GM23338 (cell line): ENCODE results near the gene SGCB. TPM values are rescaled to one million over a fixed set of nuclear protein-coding genes. Genes with fewer than 3 reads are reported as not detected.

Experiments used
- ATAC-seq: fragments of 200-7000 bp; cut with Tn5 transposase; 3 replicates; pipeline ENCODE4 v1.9.1; 2020
- DNase-seq: peaks from one replicate; pipeline ENCODE4 v3.0.0-alpha.2; 2015; ENCODE audit warnings: low spot score
- H2AFZ ChIP-seq: fragments of 200-600 bp; sonication (generic); 2 replicates; pipeline ENCODE4 v1.8.0; 2016; ENCODE audit warnings: antibody characterized with exemption, mild to moderate bottlenecking, moderate library complexity
- H3F3A ChIP-seq: fragments of 200-600 bp; sonication (generic); replicated peaks from 2 replicates; pipeline ENCODE4 v1.8.0; 2017; ENCODE audit warnings: antibody characterized with exemption, mixed run types, low read depth
- H3K27ac ChIP-seq: fragments of 200-600 bp; sonication (generic); 2 replicates; pipeline ENCODE4 v1.6.1; 2016; ENCODE audit warnings: low read depth
- H3K27me3 ChIP-seq: fragments of 200-600 bp; sonication (generic); 2 replicates; pipeline ENCODE4 v1.8.0; 2016; ENCODE audit warnings: mild to moderate bottlenecking, mixed run types, moderate library complexity; ENCODE audit not compliant: insufficient read depth
- H3K36me3 ChIP-seq: fragments of 200-600 bp; sonication (generic); 2 replicates; pipeline ENCODE4 v1.8.0; 2016; ENCODE audit warnings: mild to moderate bottlenecking; ENCODE audit not compliant: insufficient read depth
- H3K4me1 ChIP-seq: fragments of 200-600 bp; sonication (generic); 2 replicates; pipeline ENCODE4 v1.8.0; 2016; ENCODE audit warnings: mild to moderate bottlenecking, moderate library complexity; ENCODE audit not compliant: insufficient read depth
- H3K4me2 ChIP-seq: fragments of 200-600 bp; sonication (generic); 2 replicates; pipeline ENCODE4 v1.7.1; 2017; ENCODE audit warnings: mixed run types
- H3K4me3 ChIP-seq: fragments of 200-600 bp; sonication (generic); 2 replicates; pipeline ENCODE4 v1.6.1; 2016; ENCODE audit warnings: mixed run types
- H3K79me2 ChIP-seq: fragments of 200-600 bp; sonication (generic); replicated peaks from 2 replicates; pipeline ENCODE4 v1.8.0; 2017; ENCODE audit warnings: mild to moderate bottlenecking; ENCODE audit not compliant: insufficient read depth
- H3K9me2 ChIP-seq: fragments of 200-600 bp; sonication (generic); 2 replicates; pipeline ENCODE4 v1.8.0; 2017; ENCODE audit not compliant: insufficient read depth
- H4K20me1 ChIP-seq: fragments of 200-600 bp; sonication (generic); replicated peaks from 2 replicates; pipeline ENCODE4 v1.8.0; 2017; ENCODE audit warnings: mild to moderate bottlenecking; ENCODE audit not compliant: insufficient read depth
- H3K27ac Mint-ChIP-seq: 2 replicates; pipeline ENCODE4 v1.8.0; 2020; ENCODE audit warnings: inconsistent platforms, mild to moderate bottlenecking, moderate library complexity, mixed read lengths
- H3K27me3 Mint-ChIP-seq: 3 replicates; pipeline ENCODE4 v1.8.0; 2022; ENCODE audit warnings: low read depth, mild to moderate bottlenecking, moderate library complexity, mixed read lengths, inconsistent platforms; ENCODE audit not compliant: insufficient read depth, poor library complexity
- H3K36me3 Mint-ChIP-seq: 3 replicates; pipeline ENCODE4 v1.8.0; 2021; ENCODE audit warnings: low read depth, mild to moderate bottlenecking, inconsistent platforms, moderate library complexity, mixed read lengths
- H3K4me1 Mint-ChIP-seq: 3 replicates; pipeline ENCODE4 v1.8.0; 2020; ENCODE audit warnings: mild to moderate bottlenecking, inconsistent platforms, mixed read lengths
- H3K4me3 Mint-ChIP-seq: 3 replicates; pipeline ENCODE4 v1.8.0; 2021; ENCODE audit warnings: moderate library complexity, mild to moderate bottlenecking, inconsistent platforms, mixed read lengths
- H3K9me3 Mint-ChIP-seq: 3 replicates; pipeline ENCODE4 v1.8.0; 2020; ENCODE audit warnings: moderate library complexity, mild to moderate bottlenecking, inconsistent platforms, mixed read lengths
- EZH2 ChIP-seq: fragments of 200-600 bp; sonication (generic); IDR thresholded peaks from one replicate; pipeline ENCODE4 v1.8.0; 2017; ENCODE audit warnings: antibody characterized with exemption, mild to moderate bottlenecking, low read depth; ENCODE audit not compliant: unreplicated experiment
- EZH2phosphoT487 ChIP-seq: fragments of 200-600 bp; sonication (generic); IDR thresholded peaks from one replicate; pipeline ENCODE4 v1.8.1; 2018; ENCODE audit warnings: antibody characterized with exemption; ENCODE audit not compliant: unreplicated experiment
- JUNB ChIP-seq: IDR thresholded peaks from one replicate; pipeline ENCODE4 v1.6.1; 2016; ENCODE audit warnings: antibody characterized with exemption; ENCODE audit not compliant: unreplicated experiment
- STAT1 ChIP-seq: IDR thresholded peaks from one replicate; pipeline ENCODE4 v1.6.1; 2016; ENCODE audit warnings: antibody characterized with exemption; ENCODE audit not compliant: unreplicated experiment
- ZNF331 ChIP-seq: fragments of 250-450 bp; sonication (Bioruptor Pico); IDR thresholded peaks from 2 replicates; pipeline ENCODE4 v1.5.0; 2020; ENCODE audit warnings: low read depth, mild to moderate bottlenecking, moderate library complexity
- polyA plus RNA-seq: library from polyadenylated mRNA; unstranded; fragments of >200 nt; fragmentation: Nextera tagmentation; extraction: Ambion mirVana; gene quantifications from 2 replicates; pipeline ENCODE4 v1.2.1, GENCODE V29; 2016
- total RNA-seq: library from RNA; depleted of rRNA; stranded (reverse); fragments of >200 nt; shearing (Covaris generic); gene quantifications from 2 replicates; pipeline ENCODE4 v1.2.3, GENCODE V29; 2014
- TF ChIP-seq, protein P1 (sequence below): fragments of 250-450 bp; sonication (Bioruptor Pico); IDR thresholded peaks from 2 replicates; pipeline ENCODE4 v1.5.0; 2020; ENCODE audit warnings: mild to moderate bottlenecking, moderate library complexity
- TF ChIP-seq, protein P2 (sequence below): IDR thresholded peaks from one replicate; pipeline ENCODE4 v1.6.1; 2018; ENCODE audit warnings: antibody characterized with exemption; ENCODE audit not compliant: unreplicated experiment
- TF ChIP-seq, protein P3 (sequence below), 2 experiments: fragments of 200-600 bp in 1 of 2; sonication (generic) in 1 of 2; conservative IDR thresholded peaks; 2 replicates each; pipeline versions ENCODE4 v1.5.1 to v1.6.1; 2016 to 2017; ENCODE audit warnings: antibody characterized with exemption in 2 of 2, low read depth in 2 of 2, mild to moderate bottlenecking in 2 of 2, moderate library complexity in 1 of 2

The SGCB gene
- total and polyA plus RNA-seq, 2 experiments from 2014 or later, result 11.8 to 19.6 TPM

DNA sequence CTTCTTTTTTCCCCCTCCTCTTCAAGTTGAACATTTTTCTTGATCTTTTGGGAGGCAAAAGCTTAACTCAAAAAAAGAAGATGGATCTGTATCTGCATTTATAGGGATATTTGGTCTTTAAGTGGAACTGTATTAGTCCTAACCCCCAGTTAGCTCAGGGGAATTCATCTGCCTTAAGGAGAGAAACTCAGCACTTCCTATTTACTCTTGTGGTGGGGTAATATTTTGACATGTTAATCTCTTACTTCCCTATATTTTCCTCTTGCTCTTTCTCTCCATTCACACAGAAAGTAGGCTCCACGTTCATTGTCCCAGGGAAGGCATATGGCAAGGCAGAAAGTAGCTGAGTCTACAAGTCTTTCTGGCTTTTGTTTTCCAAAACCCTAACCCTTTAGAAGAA, 23.2 kb downstream of the SGCB start:
- Histone ChIP-seq H3K4me3 (no peak overlapping the region), H3K79me2 (no peaks in the 10 kb centered on the region), H4K20me1 (no peaks in the 10 kb centered on the region), H3F3A (no peaks in the 10 kb centered on the region), H3K4me2 (no peak overlapping the region), H3K36me3 (no peaks in the 10 kb centered on the region), H2AFZ (peak overlapping the region; percentile 61; the same call in 1 of the 2 replicates), H3K27me3 (no peaks in the 10 kb centered on the region), H3K9me2 (no peaks in the 10 kb centered on the region), H3K27ac (no peak overlapping the region), H3K4me1 (no peaks in the 10 kb centered on the region)
- Mint-ChIP-seq H3K36me3 (no peaks in the 10 kb centered on the region), H3K9me3 (no peaks in the 10 kb centered on the region), H3K27me3 (no peaks in the 10 kb centered on the region), H3K27ac (peak overlapping the region; percentile 56), H3K4me1 (peaks cover 5% of the 10 kb centered on the region; the same call in 2 of the 3 replicates), H3K4me3 (no peak overlapping the region)
- DNase-seq (no peak), ATAC-seq (no peak; the same call in 2 of the 3 replicates)
- TF ChIP-seq JUNB, result no peak
- TF ChIP-seq EZH2, result no peak
- no peak for TF ChIP-seq EZH2phosphoT487
- TF ChIP-seq STAT1, result no peak
- TF ChIP-seq, protein P1, sequence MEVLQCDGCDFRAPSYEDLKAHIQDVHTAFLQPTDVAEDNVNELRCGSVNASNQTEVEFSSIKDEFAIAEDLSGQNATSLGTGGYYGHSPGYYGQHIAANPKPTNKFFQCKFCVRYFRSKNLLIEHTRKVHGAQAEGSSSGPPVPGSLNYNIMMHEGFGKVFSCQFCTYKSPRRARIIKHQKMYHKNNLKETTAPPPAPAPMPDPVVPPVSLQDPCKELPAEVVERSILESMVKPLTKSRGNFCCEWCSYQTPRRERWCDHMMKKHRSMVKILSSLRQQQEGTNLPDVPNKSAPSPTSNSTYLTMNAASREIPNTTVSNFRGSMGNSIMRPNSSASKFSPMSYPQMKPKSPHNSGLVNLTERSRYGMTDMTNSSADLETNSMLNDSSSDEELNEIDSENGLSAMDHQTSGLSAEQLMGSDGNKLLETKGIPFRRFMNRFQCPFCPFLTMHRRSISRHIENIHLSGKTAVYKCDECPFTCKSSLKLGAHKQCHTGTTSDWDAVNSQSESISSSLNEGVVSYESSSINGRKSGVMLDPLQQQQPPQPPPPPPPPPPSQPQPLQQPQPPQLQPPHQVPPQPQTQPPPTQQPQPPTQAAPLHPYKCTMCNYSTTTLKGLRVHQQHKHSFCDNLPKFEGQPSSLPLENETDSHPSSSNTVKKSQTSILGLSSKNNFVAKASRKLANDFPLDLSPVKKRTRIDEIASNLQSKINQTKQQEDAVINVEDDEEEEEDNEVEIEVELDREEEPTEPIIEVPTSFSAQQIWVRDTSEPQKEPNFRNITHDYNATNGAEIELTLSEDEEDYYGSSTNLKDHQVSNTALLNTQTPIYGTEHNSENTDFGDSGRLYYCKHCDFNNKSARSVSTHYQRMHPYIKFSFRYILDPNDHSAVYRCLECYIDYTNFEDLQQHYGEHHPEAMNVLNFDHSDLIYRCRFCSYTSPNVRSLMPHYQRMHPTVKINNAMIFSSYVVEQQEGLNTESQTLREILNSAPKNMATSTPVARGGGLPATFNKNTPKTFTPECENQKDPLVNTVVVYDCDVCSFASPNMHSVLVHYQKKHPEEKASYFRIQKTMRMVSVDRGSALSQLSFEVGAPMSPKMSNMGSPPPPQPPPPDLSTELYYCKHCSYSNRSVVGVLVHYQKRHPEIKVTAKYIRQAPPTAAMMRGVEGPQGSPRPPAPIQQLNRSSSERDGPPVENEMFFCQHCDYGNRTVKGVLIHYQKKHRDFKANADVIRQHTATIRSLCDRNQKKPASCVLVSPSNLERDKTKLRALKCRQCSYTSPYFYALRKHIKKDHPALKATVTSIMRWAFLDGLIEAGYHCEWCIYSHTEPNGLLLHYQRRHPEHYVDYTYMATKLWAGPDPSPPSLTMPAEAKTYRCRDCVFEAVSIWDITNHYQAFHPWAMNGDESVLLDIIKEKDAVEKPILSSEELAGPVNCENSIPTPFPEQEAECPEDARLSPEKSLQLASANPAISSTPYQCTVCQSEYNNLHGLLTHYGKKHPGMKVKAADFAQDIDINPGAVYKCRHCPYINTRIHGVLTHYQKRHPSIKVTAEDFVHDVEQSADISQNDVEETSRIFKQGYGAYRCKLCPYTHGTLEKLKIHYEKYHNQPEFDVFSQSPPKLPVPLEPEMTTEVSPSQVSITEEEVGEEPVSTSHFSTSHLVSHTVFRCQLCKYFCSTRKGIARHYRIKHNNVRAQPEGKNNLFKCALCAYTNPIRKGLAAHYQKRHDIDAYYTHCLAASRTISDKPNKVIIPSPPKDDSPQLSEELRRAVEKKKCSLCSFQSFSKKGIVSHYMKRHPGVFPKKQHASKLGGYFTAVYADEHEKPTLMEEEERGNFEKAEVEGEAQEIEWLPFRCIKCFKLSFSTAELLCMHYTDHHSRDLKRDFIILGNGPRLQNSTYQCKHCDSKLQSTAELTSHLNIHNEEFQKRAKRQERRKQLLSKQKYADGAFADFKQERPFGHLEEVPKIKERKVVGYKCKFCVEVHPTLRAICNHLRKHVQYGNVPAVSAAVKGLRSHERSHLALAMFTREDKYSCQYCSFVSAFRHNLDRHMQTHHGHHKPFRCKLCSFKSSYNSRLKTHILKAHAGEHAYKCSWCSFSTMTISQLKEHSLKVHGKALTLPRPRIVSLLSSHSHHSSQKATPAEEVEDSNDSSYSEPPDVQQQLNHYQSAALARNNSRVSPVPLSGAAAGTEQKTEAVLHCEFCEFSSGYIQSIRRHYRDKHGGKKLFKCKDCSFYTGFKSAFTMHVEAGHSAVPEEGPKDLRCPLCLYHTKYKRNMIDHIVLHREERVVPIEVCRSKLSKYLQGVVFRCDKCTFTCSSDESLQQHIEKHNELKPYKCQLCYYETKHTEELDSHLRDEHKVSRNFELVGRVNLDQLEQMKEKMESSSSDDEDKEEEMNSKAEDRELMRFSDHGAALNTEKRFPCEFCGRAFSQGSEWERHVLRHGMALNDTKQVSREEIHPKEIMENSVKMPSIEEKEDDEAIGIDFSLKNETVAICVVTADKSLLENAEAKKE (CRISPR knock-in tag), result no peak
- TF ChIP-seq, protein P2, sequence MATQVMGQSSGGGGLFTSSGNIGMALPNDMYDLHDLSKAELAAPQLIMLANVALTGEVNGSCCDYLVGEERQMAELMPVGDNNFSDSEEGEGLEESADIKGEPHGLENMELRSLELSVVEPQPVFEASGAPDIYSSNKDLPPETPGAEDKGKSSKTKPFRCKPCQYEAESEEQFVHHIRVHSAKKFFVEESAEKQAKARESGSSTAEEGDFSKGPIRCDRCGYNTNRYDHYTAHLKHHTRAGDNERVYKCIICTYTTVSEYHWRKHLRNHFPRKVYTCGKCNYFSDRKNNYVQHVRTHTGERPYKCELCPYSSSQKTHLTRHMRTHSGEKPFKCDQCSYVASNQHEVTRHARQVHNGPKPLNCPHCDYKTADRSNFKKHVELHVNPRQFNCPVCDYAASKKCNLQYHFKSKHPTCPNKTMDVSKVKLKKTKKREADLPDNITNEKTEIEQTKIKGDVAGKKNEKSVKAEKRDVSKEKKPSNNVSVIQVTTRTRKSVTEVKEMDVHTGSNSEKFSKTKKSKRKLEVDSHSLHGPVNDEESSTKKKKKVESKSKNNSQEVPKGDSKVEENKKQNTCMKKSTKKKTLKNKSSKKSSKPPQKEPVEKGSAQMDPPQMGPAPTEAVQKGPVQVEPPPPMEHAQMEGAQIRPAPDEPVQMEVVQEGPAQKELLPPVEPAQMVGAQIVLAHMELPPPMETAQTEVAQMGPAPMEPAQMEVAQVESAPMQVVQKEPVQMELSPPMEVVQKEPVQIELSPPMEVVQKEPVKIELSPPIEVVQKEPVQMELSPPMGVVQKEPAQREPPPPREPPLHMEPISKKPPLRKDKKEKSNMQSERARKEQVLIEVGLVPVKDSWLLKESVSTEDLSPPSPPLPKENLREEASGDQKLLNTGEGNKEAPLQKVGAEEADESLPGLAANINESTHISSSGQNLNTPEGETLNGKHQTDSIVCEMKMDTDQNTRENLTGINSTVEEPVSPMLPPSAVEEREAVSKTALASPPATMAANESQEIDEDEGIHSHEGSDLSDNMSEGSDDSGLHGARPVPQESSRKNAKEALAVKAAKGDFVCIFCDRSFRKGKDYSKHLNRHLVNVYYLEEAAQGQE, result no peak
- no peak for TF ChIP-seq ZNF331
- TF ChIP-seq, protein P3, sequence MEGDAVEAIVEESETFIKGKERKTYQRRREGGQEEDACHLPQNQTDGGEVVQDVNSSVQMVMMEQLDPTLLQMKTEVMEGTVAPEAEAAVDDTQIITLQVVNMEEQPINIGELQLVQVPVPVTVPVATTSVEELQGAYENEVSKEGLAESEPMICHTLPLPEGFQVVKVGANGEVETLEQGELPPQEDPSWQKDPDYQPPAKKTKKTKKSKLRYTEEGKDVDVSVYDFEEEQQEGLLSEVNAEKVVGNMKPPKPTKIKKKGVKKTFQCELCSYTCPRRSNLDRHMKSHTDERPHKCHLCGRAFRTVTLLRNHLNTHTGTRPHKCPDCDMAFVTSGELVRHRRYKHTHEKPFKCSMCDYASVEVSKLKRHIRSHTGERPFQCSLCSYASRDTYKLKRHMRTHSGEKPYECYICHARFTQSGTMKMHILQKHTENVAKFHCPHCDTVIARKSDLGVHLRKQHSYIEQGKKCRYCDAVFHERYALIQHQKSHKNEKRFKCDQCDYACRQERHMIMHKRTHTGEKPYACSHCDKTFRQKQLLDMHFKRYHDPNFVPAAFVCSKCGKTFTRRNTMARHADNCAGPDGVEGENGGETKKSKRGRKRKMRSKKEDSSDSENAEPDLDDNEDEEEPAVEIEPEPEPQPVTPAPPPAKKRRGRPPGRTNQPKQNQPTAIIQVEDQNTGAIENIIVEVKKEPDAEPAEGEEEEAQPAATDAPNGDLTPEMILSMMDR (conservative IDR thresholded peaks at IDR 0.05; ENCODE audit: low read depth in 2 of 2), result no peak
